Measurements from ENCODE around the gene STRIP2. TPM values are rescaled to one million over a fixed set of nuclear protein-coding genes. Genes with fewer than 3 reads are reported as not detected.
A peak's percentile ranks its signal among the peaks of the same experiment; 100 is the strongest.
"Not testable (repeated sequence)": the region's sequence is repeated elsewhere in the genome, so short reads cannot be mapped to it uniquely, and the experiment has no call there.

STRIP2 gene
- total RNA-seq, 1 experiment from 2014 or later, result 10.8 TPM

DNA sequence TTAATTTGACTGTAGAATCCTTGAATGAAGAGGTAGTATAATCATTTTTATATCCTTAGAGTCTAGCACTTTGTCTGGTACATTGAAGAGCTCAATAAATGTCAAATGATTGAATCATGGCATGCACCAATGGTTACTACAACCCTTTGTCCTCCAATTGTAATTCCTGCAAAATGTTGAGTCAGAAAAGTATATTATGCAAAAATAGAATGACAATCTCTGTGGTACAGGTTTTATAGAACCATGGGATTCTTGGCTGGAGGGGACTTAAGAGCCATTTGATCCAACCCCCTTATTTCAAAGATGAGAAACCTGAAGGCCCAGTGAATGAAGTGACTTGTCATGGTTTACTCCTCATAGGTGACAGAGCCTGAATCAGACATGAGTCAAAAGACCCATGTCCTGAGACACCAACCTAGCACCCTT lies 37.2 kb downstream of the STRIP2 start:
- DNase-seq (ENCODE audit: low read depth, low spot score) (no peak), ATAC-seq (no peak; the same call in 1 of the 2 replicates)
- no peaks in the 10 kb centered on the region for H3K9me2 ChIP-seq (ENCODE audit: insufficient read depth)
- no peaks in the 10 kb centered on the region for H3K9me3 ChIP-seq (ENCODE audit: control insufficient read depth in 1 of 2, insufficient read depth in 1 of 2, low read depth in 1 of 2, low read length in 2 of 2)
- RAD21 ChIA-PET (ENCODE audit: low non-redundant PET in 1 of 2, low total read pairs in 2 of 2, uncharacterized antibody in 2 of 2, unreplicated experiment in 2 of 2), result interaction anchor here (0.5 to 1.6 kb wide), 3 partner anchors 104 to 967 kb away, joined by 3 to 8 read pairs (median 4); no protein-coding TSS in a partner anchor
- H3K36me3 ChIP-seq (ENCODE audit: control insufficient read depth in 1 of 2, insufficient read depth in 2 of 2, low read length in 2 of 2), result 0 out of 4 replicates have a peak, but pooled peaks cover 0 to 3% of the 10 kb centered on the region in 2 experiments
- no peak overlapping the region for H3K9ac ChIP-seq (ENCODE audit: low read length)
- H2AFZ ChIP-seq (ENCODE audit: low read depth, low read length, poor library complexity, severe bottlenecking), result no peak overlapping the region
- H4K20me1 ChIP-seq (ENCODE audit: insufficient read depth), result no peaks in the 10 kb centered on the region
- TF ChIP-seq JUND (IDR thresholded peaks at IDR 0.05) (0 out of 2 replicates have a peak, but pooled peaks have one; percentile 22), FOSL1 (IDR thresholded peaks at IDR 0.05; ENCODE audit: low read depth) (peak; percentile 58), EZH2 (IDR thresholded peaks at IDR 0.05) (no peak)
- TF ChIP-seq, protein P1, sequence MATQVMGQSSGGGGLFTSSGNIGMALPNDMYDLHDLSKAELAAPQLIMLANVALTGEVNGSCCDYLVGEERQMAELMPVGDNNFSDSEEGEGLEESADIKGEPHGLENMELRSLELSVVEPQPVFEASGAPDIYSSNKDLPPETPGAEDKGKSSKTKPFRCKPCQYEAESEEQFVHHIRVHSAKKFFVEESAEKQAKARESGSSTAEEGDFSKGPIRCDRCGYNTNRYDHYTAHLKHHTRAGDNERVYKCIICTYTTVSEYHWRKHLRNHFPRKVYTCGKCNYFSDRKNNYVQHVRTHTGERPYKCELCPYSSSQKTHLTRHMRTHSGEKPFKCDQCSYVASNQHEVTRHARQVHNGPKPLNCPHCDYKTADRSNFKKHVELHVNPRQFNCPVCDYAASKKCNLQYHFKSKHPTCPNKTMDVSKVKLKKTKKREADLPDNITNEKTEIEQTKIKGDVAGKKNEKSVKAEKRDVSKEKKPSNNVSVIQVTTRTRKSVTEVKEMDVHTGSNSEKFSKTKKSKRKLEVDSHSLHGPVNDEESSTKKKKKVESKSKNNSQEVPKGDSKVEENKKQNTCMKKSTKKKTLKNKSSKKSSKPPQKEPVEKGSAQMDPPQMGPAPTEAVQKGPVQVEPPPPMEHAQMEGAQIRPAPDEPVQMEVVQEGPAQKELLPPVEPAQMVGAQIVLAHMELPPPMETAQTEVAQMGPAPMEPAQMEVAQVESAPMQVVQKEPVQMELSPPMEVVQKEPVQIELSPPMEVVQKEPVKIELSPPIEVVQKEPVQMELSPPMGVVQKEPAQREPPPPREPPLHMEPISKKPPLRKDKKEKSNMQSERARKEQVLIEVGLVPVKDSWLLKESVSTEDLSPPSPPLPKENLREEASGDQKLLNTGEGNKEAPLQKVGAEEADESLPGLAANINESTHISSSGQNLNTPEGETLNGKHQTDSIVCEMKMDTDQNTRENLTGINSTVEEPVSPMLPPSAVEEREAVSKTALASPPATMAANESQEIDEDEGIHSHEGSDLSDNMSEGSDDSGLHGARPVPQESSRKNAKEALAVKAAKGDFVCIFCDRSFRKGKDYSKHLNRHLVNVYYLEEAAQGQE (IDR thresholded peaks at IDR 0.05; ENCODE audit: low read depth), result no peak
- CTCF ChIA-PET, result interaction anchor here (0.9 to 6.0 kb wide), 7 partner anchors 38 to 261 kb away, joined by 3 to 41 read pairs (median 11); no protein-coding TSS in a partner anchor
- BruUV-seq (replicated peaks), result no TSS peak
- POLR2A ChIA-PET, result no interaction called here
- intact Hi-C loops (cut with micrococcal nuclease), result loop anchor here (5.0 to 10.0 kb wide), 2 partner anchors 69 to 543 kb away; no protein-coding TSS in a partner anchor
- peaks cover 0 to 9% of the 10 kb centered on the region in 2 experiments; a peak in 3 of 4 replicates for H3K4me1 ChIP-seq (ENCODE audit: control insufficient read depth in 1 of 2, insufficient read depth in 2 of 2, low read length in 2 of 2)
- no peaks in the 10 kb centered on the region for H3K27me3 ChIP-seq (ENCODE audit: insufficient read depth, low read length)
- no peak overlapping the region for H3K27ac ChIP-seq (ENCODE audit: low read depth, low read length)
- no peaks in the 10 kb centered on the region for H3K79me2 ChIP-seq (ENCODE audit: insufficient read depth, low read length)
- H3K4me2 ChIP-seq (ENCODE audit: low read length), result no peak overlapping the region
- H3K4me3 ChIP-seq (replicated peaks in 1 of 2; ENCODE audit: low read depth in 1 of 2, low read length in 2 of 2), result no peak overlapping the region

DNA sequence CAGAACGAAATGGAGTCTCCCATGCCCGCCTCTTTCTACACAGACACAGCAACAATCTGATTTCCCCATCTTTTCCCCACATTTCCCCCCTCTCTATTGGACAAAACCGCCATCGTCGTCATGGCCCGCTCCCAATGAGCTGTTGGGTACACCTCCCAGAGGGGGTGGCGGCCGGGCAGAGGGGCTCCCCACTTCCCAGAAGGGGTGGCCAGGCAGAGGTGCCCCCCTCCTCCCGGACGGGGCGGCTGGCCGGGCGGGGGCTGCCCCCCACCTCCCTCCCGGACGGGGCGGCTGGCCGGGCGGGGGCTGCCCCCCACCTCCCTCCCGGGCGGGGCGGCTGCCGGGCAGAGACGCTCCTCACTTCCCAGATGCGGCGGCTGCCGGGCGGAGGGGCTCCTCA lies 41.7 kb downstream of the STRIP2 start:
- H3K27ac ChIP-seq (ENCODE audit: low read depth, low read length); H3K9me3 ChIP-seq (ENCODE audit: control insufficient read depth in 1 of 2, insufficient read depth in 1 of 2, low read depth in 1 of 2, low read length in 2 of 2); POLR2A ChIA-PET; RAD21 ChIA-PET (ENCODE audit: low non-redundant PET in 1 of 2, low total read pairs in 2 of 2, uncharacterized antibody in 2 of 2, unreplicated experiment in 2 of 2); BruUV-seq (replicated peaks); H3K4me3 ChIP-seq (replicated peaks in 1 of 2; ENCODE audit: low read depth in 1 of 2, low read length in 2 of 2); CTCF ChIA-PET; H3K27me3 ChIP-seq (ENCODE audit: insufficient read depth, low read length); H3K4me1 ChIP-seq (ENCODE audit: control insufficient read depth in 1 of 2, insufficient read depth in 2 of 2, low read length in 2 of 2); H3K9ac ChIP-seq (ENCODE audit: low read length); H2AFZ ChIP-seq (ENCODE audit: low read depth, low read length, poor library complexity, severe bottlenecking); H3K79me2 ChIP-seq (ENCODE audit: insufficient read depth, low read length); ATAC-seq; H3K36me3 ChIP-seq (ENCODE audit: control insufficient read depth in 1 of 2, insufficient read depth in 2 of 2, low read length in 2 of 2); DNase-seq (ENCODE audit: low read depth, low spot score); H4K20me1 ChIP-seq (ENCODE audit: insufficient read depth); H3K4me2 ChIP-seq (ENCODE audit: low read length); H3K9me2 ChIP-seq (ENCODE audit: insufficient read depth): not testable (repeated sequence)
- intact Hi-C loops (cut with micrococcal nuclease), result loop anchor here (10.0 kb wide), 1 partner anchor 539 kb away; no protein-coding TSS in a partner anchor

DNA sequence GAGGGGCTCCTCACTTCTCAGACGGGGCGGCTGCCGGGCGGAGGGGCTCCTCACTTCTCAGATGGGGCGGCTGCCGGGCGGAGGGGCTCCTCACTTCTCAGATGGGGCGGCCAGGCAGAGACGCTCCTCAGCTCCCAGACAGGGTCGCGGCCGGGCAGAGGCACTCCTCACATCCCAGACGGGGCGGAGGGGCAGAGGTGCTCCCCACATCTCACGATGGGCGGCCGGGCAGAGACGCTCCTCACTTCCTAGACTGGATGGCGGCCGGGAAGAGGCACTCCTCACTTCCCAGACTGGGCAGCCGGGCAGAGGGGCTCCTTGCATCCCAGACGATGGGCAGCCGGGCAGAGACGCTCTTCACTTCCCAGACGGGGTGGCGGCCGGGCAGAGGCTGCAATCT lies 42.2 kb downstream of the STRIP2 start:
- H3K9me2 ChIP-seq (ENCODE audit: insufficient read depth); H3K27me3 ChIP-seq (ENCODE audit: insufficient read depth, low read length); H3K4me2 ChIP-seq (ENCODE audit: low read length); RAD21 ChIA-PET (ENCODE audit: low non-redundant PET in 1 of 2, low total read pairs in 2 of 2, uncharacterized antibody in 2 of 2, unreplicated experiment in 2 of 2); BruUV-seq (replicated peaks); H3K27ac ChIP-seq (ENCODE audit: low read depth, low read length); H2AFZ ChIP-seq (ENCODE audit: low read depth, low read length, poor library complexity, severe bottlenecking); H3K79me2 ChIP-seq (ENCODE audit: insufficient read depth, low read length); ATAC-seq; H3K9ac ChIP-seq (ENCODE audit: low read length); H4K20me1 ChIP-seq (ENCODE audit: insufficient read depth); H3K4me1 ChIP-seq (ENCODE audit: control insufficient read depth in 1 of 2, insufficient read depth in 2 of 2, low read length in 2 of 2); H3K9me3 ChIP-seq (ENCODE audit: control insufficient read depth in 1 of 2, insufficient read depth in 1 of 2, low read depth in 1 of 2, low read length in 2 of 2); CTCF ChIA-PET; POLR2A ChIA-PET; H3K36me3 ChIP-seq (ENCODE audit: control insufficient read depth in 1 of 2, insufficient read depth in 2 of 2, low read length in 2 of 2); DNase-seq (ENCODE audit: low read depth, low spot score); H3K4me3 ChIP-seq (replicated peaks in 1 of 2; ENCODE audit: low read depth in 1 of 2, low read length in 2 of 2): not testable (repeated sequence)
- intact Hi-C loops (cut with micrococcal nuclease), result loop anchor here (10.0 kb wide), 1 partner anchor 538 kb away; no protein-coding TSS in a partner anchor
